MCF 10A (cell line): ENCODE data around the gene TMIGD2. TPM values are rescaled to one million over a fixed set of nuclear protein-coding genes. Genes with fewer than 3 reads are reported as not detected.
"Not testable (repeated sequence)": the region's sequence is repeated elsewhere in the genome, so short reads cannot be mapped to it uniquely, and the experiment has no call there.

ENCODE experiments used
- Bru-seq: library from RNA; stranded (reverse); fragments of 400-500 nt; gene quantifications from one replicate; lab custom pipeline; 2021; lab: Mats Ljungman, UMichigan
- BruChase-seq, 2 experiments: library from RNA; stranded (reverse); fragments of 400-500 nt; gene quantifications; one replicate each; lab custom pipeline; 2021; lab: Mats Ljungman, UMichigan
- BruUV-seq: library from RNA; stranded (reverse); fragments of 400-500 nt; replicated peaks from 2 replicates; lab custom pipeline; 2021; lab: Mats Ljungman, UMichigan
- CTCF ChIA-PET: fragments of 300-600 bp; sonication (Branson Sonifier 250); formaldehyde crosslinking; extraction: SDS; loops from one replicate; lab custom pipeline; 2021; ENCODE audit warnings: antibody characterized with exemption, inconsistent platforms; lab: Yijun Ruan, JAX
- POLR2A ChIA-PET: fragments of 300-600, 350-650 bp; sonication (Branson Sonifier 250); formaldehyde crosslinking; extraction: SDS; loops from one replicate; lab custom pipeline; 2020; ENCODE audit warnings: antibody characterized with exemption, inconsistent platforms; lab: Yijun Ruan, JAX
- DNase-seq: peaks from one replicate; pipeline ENCODE4 v3.0.0-alpha.2; 2018; ENCODE audit not compliant: unreplicated experiment
- H3K27ac Mint-ChIP-seq: one replicate; pipeline ENCODE4 v1.8.0; 2022; ENCODE audit warnings: mild to moderate bottlenecking, low read depth, mixed read lengths; ENCODE audit not compliant: unreplicated experiment
- H3K27me3 Mint-ChIP-seq: one replicate; pipeline ENCODE4 v1.8.0; 2022; ENCODE audit warnings: mixed read lengths; ENCODE audit not compliant: insufficient read depth, unreplicated experiment
- H3K36me3 Mint-ChIP-seq: one replicate; pipeline ENCODE4 v1.8.0; 2022; ENCODE audit warnings: mild to moderate bottlenecking, moderate library complexity, mixed read lengths; ENCODE audit not compliant: insufficient read depth, unreplicated experiment
- H3K4me1 Mint-ChIP-seq: one replicate; pipeline ENCODE4 v1.8.0; 2022; ENCODE audit warnings: mixed read lengths; ENCODE audit not compliant: insufficient read depth, unreplicated experiment
- H3K4me3 Mint-ChIP-seq: one replicate; pipeline ENCODE4 v1.8.0; 2022; ENCODE audit warnings: mild to moderate bottlenecking, moderate library complexity, mixed read lengths; ENCODE audit not compliant: unreplicated experiment
- H3K9me3 Mint-ChIP-seq: one replicate; pipeline ENCODE4 v1.8.0; 2022; ENCODE audit warnings: mixed read lengths; ENCODE audit not compliant: unreplicated experiment
- CTCF ChIP-seq: fragments of 200-600 bp; IDR thresholded peaks from one replicate; pipeline ENCODE4 v1.8.0; 2022; ENCODE audit warnings: antibody characterized with exemption, mild to moderate bottlenecking; ENCODE audit not compliant: unreplicated experiment
- intact Hi-C: fragments of 100-400 bp; cut with micrococcal nuclease; formaldehyde crosslinking; loops from 2 replicates; pipeline ENCODE4 v1.14.1; 2022
- long read RNA-seq: library from polyadenylated mRNA; stranded (forward); transcript quantifications from one replicate; pipeline ENCODE4 v2.0.0, GENCODE V29; 2022
- total RNA-seq: library from RNA; stranded (reverse); gene quantifications from 2 replicates; pipeline ENCODE4 v1.2.3, GENCODE V29; 2022

Gene TMIGD2
- not detected in 2 replicates for total RNA-seq
- Bru-seq, nascent RNA: not detected
- not detected for BruChase-seq, experiment 1, labeled RNA remaining after a 6-hour chase
- BruChase-seq, experiment 2, labeled RNA remaining after a 2-hour chase: not detected
- long read RNA-seq: 0 reads

GRCh38 chr19:4302243-4302640 is at the start of gene TMIGD2:
Gene TMIGD2 (minus strand): TSS chr19:4302389. CDS start chr19:4302385, 4 bp downstream.
- no peak for TF ChIP-seq CTCF
- ChIA-PET CTCF (interaction anchor here (0.6 kb wide), 1 partner anchor 12 kb away, joined by 3 read pairs; no protein-coding TSS in a partner anchor), POLR2A (no interaction called here)
- intact Hi-C loops: no loop called here
- H3K4me3 Mint-ChIP-seq: no peak within 1 kb of the TSS
- H3K27ac Mint-ChIP-seq: no peak within 1 kb of the TSS
- no peaks in the 10 kb centered on the region for H3K4me1 Mint-ChIP-seq
- peaks cover 20% of the 10 kb centered on the region for H3K27me3 Mint-ChIP-seq
- DNase-seq: no peak
- no TSS peak for BruUV-seq
- no peaks in the 10 kb centered on the region for H3K36me3 Mint-ChIP-seq
- H3K9me3 Mint-ChIP-seq: no peaks in the 10 kb centered on the region

- no peak overlapping the region for H3K4me3 Mint-ChIP-seq
- ChIA-PET POLR2A (no interaction called here), CTCF (interaction anchor here (0.9 kb wide), 1 partner anchor 84 kb away, joined by 3 read pairs; no protein-coding TSS in a partner anchor)
- no peak for DNase-seq
- no peak overlapping the region for H3K27ac Mint-ChIP-seq
- H3K9me3 Mint-ChIP-seq: no peaks in the 10 kb centered on the region
- no peaks in the 10 kb centered on the region for H3K27me3 Mint-ChIP-seq
- TF ChIP-seq CTCF: no peak
- no peaks in the 10 kb centered on the region for H3K4me1 Mint-ChIP-seq
- intact Hi-C loops: no loop called here
- H3K36me3 Mint-ChIP-seq: peaks cover 37% of the 10 kb centered on the region
- BruUV-seq: no TSS peak
Observed at GRCh38 chr19:4350726-4351125, 48.5 kb upstream of the TMIGD2 start.

- no peak overlapping the region for H3K4me3 Mint-ChIP-seq
- intact Hi-C loops: no loop called here
- no peaks in the 10 kb centered on the region for H3K27me3 Mint-ChIP-seq
- BruUV-seq: no TSS peak
- CTCF ChIA-PET: interaction anchor here (0.9 kb wide), 1 partner anchor 83 kb away, joined by 3 read pairs; no protein-coding TSS in a partner anchor
- POLR2A ChIA-PET: no interaction called here
- H3K27ac Mint-ChIP-seq: no peak overlapping the region
- TF ChIP-seq CTCF: no peak
- no peak for DNase-seq
- no peaks in the 10 kb centered on the region for H3K4me1 Mint-ChIP-seq
- no peaks in the 10 kb centered on the region for H3K9me3 Mint-ChIP-seq
- H3K36me3 Mint-ChIP-seq: peaks cover 38% of the 10 kb centered on the region
Observed at GRCh38 chr19:4350111-4350510, 47.9 kb upstream of the TMIGD2 start.

- H3K9me3 Mint-ChIP-seq, H3K27me3 Mint-ChIP-seq, H3K4me3 Mint-ChIP-seq, H3K4me1 Mint-ChIP-seq, H3K27ac Mint-ChIP-seq, BruUV-seq, POLR2A ChIA-PET, DNase-seq, intact Hi-C loops: not testable (repeated sequence)
- H3K36me3 Mint-ChIP-seq: peaks cover 38% of the 10 kb centered on the region
- CTCF ChIA-PET: interaction anchor here (0.7 to 1.0 kb wide), 2 partner anchors 19 to 116 kb away, joined by 3 read pairs; no protein-coding TSS in a partner anchor
Observed at GRCh38 chr19:4349225-4349624, 47.0 kb upstream of the TMIGD2 start.
